KOPT-K1 (cell line): Measurements from ENCODE around the gene BTBD8.
A peak's percentile ranks its signal among the peaks of the same experiment; 100 is the strongest.
"Not testable (repeated sequence)": the region's sequence is repeated elsewhere in the genome, so short reads cannot be mapped to it uniquely, and the experiment has no call there.

ENCODE experiments used
- H3K27ac ChIP-seq: fragments of 200-600 bp; sonication (generic); 2 replicates; pipeline ENCODE4 v1.5.1; 2016; ENCODE audit warnings: antibody characterized with exemption, mild to moderate bottlenecking, low read depth, low read length; ENCODE audit not compliant: poor library complexity, severe bottlenecking
- H3K36me3 ChIP-seq: fragments of 200-600 bp; sonication (generic); 2 replicates; pipeline ENCODE4 v1.5.1; 2017; ENCODE audit warnings: antibody characterized with exemption, mild to moderate bottlenecking, low read length, moderate library complexity; ENCODE audit not compliant: insufficient read depth
- H3K9me3 ChIP-seq: fragments of 200-600 bp; sonication (generic); 2 replicates; pipeline ENCODE4 v1.5.1; 2017; ENCODE audit warnings: antibody characterized with exemption, low read length, mild to moderate bottlenecking; ENCODE audit not compliant: insufficient read depth, poor library complexity, severe bottlenecking

The BTBD8 gene

DNA sequence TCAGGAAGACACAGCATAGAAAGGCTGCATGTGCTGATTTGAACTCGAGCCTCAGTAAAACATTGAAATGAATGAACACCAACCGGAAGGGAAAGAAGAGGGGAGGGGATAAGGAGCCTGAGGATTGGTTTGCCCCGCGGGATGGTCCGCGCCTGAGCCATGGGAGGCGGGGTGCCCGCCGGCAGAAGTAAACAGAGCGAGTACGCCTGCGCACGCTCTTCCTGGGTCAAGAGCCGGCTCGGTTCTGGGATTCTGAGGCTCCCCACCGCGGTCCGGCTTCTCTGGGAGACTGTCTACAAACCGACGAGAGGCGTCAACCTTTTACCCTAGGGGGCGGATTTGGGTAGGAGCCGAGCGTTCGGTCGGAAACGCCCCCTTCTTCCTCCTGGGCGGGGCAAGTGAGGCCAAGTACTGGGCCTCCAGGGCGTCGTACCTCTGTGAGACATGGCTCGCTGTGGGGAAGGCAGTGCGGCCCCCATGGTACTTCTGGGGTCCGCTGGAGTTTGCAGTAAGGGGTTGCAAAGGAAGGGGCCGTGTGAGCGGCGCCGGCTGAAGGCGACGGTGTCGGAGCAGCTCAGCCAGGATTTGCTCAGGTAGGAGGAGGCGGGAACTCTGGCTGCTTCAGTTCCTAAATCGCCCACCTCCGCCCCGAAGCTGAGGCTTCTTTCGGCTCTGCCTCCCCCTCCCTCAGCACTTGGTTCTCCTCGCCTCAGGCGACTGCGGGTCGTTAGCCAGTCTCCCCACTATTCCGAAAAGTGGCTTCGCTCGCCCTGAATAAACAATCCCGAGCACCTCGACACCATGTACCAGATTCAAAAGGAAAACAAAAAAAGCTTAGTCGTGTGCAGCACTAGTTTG lies at the start of gene BTBD8:
Gene BTBD8 (plus strand): TSS at position 218 of the 858 bp plus-strand sequence. CDS start 227 bp downstream, at position 445.
- Histone ChIP-seq H3K9me3 (peaks cover 9% of the 10 kb centered on the region), H3K27ac (peak within 1 kb of the TSS; percentile 72), H3K36me3 (no peaks in the 10 kb centered on the region)

DNA sequence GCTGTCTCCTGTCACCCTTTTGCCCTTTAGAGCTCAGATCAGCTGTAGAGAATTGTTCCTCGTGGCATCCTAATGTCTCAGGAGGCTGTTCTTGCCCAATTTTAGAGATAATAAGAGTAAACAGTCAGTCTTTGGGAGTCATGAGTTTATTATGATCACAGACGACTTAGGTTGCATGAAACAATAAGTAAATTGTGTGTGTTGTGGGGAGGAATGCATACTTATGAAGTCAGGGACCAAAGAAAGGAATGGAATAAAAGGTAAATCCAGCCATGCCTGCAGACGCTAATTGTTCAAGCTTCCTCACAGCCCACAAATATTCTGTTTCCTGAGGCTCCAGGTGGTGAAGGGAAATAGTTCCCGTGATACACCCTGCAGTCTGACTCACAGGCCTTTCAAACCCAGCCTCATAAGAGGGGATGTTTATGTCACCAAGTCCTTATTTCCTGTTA lies 49.5 kb upstream of the BTBD8 start:
- Histone ChIP-seq H3K9me3 (peaks cover 7% of the 10 kb centered on the region), H3K27ac (peak overlapping the region; percentile 55), H3K36me3 (no peaks in the 10 kb centered on the region)

DNA sequence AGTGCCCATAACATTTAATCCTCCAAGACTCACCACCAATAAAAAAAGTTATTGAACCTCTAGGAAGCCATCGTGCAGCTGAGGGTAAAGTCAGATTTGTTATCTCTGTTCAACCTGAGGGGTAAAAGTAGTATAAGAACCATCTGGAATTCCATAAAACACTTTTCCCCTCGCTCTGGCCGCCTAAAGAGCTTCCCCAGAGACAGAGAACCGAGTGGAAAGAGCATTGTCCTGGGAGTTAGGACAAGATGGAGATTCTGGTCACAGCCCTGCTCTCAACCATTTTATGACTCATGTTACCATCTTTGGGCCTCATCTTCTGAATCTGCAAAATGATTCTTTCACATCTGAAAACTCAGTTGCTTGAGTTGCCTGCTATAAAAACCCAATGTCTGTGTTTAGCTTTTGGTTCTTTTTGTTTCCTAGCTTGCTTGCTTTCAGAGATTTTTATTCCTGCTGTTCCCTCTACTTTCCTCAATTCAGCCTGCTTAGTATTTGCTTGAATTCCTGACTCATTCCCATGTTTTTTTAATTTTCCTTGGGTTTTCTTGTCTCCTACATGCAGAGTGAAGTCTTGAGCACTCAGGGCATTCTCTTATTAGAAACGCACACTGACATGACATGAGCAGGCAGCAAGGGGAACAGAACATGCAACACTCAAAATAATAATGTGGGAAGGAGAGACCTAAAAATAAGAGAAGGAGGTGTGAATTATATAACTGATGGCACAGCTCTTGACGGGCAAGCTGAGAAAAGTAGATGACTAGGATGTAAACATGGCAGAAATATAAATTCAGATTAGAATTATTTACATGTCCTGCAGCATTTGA lies 48.6 kb upstream of the BTBD8 start:
- peaks cover 5% of the 10 kb centered on the region for H3K9me3 ChIP-seq
- H3K36me3 ChIP-seq: no peaks in the 10 kb centered on the region
- no peak overlapping the region for H3K27ac ChIP-seq

DNA sequence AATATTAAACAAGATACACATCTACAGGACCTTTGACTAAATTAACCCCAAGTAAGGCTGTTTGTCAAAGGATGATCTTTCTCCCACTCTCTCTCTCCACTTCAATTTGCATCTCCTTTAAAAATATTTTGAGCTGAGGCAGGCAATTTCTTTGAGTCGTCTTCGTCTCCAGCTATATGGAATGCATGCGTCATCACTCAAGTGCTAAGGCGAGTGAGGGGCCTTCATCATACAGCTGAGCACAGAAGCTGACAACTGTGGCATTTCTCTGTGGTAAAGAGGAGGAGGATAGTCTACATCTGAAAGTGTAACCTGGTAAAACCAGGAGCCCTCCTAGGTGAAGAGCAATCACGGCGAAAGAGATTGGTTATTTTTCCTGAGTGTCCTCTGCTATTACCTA lies 42.7 kb upstream of the BTBD8 start:
- H3K27ac ChIP-seq: no peak overlapping the region
- H3K9me3 ChIP-seq: no peaks in the 10 kb centered on the region
- no peaks in the 10 kb centered on the region for H3K36me3 ChIP-seq

DNA sequence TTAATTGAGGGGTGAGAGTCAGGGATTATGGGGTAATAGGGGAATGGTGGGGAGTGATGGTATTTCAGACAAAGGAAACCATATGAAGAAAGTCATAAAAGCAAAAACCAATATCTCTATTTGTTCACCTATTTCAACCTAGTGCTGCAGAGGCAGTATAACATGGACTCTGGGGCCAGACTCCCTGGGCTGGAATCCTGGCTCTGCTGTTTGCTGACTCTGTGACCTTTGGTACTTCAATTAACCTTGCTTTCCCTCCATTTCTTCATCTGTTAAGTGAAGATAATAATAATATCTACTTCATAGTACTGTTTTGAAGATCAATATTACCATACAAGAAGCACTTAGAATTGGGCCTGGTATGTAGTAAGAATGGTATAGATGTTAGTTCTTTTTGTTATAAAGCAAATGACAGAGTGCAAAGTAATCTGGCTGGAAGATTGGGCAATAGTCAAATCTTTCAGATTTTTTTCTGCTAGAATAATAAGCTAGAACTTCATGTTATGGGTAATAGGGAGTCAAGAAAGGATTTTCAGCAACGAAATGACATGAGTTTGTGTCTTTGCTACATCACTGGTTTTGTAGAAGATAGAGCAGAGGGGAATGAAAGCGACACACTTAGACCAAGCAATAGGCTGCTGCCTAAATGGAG lies 41.3 kb upstream of the BTBD8 start:
- Histone ChIP-seq H3K36me3 (no peaks in the 10 kb centered on the region), H3K27ac (no peak overlapping the region), H3K9me3 (no peaks in the 10 kb centered on the region)

DNA sequence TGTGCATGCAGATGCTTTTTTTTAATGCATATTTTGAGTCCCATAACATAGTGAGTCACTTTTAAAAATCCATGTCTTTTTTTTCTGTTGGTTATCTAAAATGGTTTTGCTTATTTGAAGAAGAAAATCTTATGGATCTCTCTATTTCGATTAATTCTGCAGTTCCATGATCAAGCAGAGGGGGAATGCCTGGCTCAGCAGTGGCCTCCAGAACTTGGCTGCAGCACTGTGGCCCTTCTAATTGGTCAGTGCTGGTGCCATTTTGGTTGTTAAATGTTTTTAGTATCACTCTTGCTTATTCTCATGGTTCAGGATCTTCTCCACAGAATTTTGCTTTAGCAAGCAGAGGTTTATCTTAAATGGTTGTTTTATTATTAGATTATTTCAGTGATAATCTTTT lies 39.2 kb upstream of the BTBD8 start:
- H3K36me3 ChIP-seq: no peaks in the 10 kb centered on the region
- H3K9me3 ChIP-seq: no peaks in the 10 kb centered on the region
- H3K27ac ChIP-seq: no peak overlapping the region

DNA sequence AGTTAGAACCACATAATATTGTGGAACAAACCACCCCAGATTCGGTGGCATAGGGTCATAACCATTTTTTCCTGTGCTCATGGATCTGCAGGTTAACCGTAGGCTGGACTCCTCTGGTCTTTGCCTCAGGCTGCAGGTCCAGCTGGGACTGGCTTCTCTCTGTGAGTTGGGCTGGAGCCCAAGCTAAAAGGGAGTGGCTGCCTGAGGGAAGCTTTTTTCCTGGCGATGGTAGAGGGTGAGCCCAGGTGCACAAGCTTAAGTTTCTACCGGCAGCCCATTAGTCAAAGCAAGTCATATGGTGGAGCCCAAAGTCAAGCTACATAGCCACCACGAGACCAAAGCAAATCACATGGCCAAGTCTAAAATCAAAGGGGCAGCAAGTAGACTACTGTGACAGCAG lies 36.5 kb upstream of the BTBD8 start:
- Histone ChIP-seq H3K9me3 (no peaks in the 10 kb centered on the region), H3K27ac (no peak overlapping the region), H3K36me3 (no peaks in the 10 kb centered on the region)

DNA sequence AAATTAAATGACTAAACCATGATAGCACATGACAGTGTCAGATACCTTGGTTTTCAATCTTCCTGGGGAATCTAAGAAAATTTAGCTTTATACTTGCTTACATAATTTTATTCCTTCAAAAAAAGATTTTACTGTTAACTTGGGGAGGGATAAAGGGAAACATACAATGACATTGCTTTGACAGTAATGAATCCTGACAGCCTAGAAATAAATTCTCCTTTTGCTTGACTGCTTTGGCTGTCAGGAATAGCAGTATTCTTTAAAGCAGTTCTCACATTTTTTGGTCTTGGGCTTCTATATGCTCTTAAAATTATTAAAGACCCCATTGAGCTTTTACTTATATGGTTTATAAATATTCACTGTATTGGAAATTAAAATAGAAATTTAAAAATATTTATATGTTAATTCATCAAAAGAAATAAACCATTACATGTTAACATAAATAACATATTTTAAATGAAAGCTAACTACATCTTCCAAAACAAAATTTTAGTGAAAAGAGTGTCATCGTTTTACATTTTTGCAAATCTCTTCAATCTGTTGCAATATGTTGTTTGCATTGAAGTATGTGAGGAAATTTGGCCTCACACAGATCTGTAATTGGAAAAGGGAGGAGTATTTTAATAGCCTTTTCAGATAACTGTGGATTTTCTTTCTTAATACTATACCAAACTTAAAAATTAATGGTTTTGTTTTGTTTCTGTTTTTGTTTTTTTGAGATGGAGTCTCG lies 34.2 kb upstream of the BTBD8 start:
- H3K27ac ChIP-seq: no peak overlapping the region
- H3K9me3 ChIP-seq: no peaks in the 10 kb centered on the region
- no peaks in the 10 kb centered on the region for H3K36me3 ChIP-seq

DNA sequence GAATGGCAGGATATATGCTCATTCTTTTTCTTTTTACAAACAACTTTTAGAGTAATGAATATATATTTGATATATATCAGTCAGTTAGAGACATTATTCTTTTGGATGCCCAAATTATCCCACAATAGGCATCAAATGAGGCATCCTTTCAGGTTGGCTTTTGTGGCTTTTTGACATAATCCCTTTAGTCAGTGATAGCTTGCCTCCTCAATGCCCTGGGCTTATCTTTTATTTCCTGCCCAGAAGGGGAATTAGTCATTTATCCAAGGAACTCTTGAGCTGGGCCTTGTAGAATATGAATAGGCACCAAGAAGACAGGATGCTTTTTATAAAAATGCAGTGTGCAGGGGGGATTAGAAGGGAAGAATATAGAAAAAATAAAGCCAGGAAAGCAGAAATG lies 28.2 kb upstream of the BTBD8 start:
- Histone ChIP-seq H3K9me3 (no peaks in the 10 kb centered on the region), H3K27ac (no peak overlapping the region), H3K36me3 (no peaks in the 10 kb centered on the region)

DNA sequence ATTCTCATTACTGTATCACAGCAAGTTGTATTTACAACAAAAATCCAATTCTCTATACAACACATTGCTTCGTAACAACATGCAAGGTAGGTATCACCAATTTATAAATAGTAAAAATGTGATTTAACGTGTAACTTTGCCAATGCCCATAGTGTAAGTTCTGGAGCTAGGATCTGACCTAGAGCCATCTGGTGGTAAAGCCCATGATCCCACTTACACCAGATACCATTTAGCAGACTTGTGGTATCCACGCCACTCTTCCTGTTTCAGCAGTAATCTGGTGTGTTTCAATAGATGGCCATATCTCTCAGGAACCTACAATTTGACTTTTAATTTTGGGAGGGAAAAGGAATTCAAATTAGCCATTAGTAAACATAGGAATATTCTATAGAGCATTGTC lies 15.1 kb upstream of the BTBD8 start:
- no peaks in the 10 kb centered on the region for H3K36me3 ChIP-seq
- no peaks in the 10 kb centered on the region for H3K9me3 ChIP-seq
- no peak overlapping the region for H3K27ac ChIP-seq

DNA sequence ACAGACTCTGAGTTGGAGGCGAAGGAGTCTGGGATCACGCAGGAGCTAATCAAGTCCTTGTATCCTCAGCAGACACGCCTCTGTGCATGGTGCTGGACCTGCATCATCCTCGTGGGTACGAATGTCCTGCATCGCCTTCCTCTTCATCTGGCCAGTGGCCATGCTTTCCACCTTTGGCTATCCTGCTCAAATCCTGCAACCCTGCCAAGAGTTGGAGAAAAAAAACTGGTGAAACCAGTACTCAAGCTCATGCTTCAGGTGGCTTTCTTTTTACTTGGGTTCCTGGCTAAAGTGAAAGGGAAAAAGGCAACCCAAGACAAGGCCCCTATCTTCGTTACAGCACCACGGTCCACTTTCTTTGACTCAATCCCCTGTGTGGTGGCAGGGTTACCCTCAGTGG lies 13.8 kb upstream of the BTBD8 start:
- H3K9me3 ChIP-seq: no peaks in the 10 kb centered on the region
- no peaks in the 10 kb centered on the region for H3K36me3 ChIP-seq
- H3K27ac ChIP-seq: no peak overlapping the region

DNA sequence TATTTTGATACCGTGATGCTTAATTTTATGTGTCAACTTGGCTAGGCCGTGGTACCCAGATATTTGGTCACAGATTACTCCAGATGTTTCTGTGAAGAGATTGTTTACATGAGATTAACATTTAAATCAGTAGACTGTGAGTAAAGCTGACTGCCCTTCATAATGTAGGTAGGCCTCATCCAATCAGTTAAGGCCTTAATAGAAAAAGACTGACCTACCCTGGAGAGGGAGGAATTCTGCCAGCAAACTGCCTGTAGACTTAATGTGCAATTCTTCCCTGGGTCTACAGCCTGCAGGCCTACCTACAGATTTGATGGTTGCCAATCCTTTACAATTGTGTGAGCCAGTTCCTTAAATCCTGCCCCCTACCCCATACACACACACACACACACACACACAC lies 9.3 kb upstream of the BTBD8 start:
- Histone ChIP-seq H3K36me3 (no peaks in the 10 kb centered on the region), H3K27ac (no peak overlapping the region), H3K9me3 (no peaks in the 10 kb centered on the region)

DNA sequence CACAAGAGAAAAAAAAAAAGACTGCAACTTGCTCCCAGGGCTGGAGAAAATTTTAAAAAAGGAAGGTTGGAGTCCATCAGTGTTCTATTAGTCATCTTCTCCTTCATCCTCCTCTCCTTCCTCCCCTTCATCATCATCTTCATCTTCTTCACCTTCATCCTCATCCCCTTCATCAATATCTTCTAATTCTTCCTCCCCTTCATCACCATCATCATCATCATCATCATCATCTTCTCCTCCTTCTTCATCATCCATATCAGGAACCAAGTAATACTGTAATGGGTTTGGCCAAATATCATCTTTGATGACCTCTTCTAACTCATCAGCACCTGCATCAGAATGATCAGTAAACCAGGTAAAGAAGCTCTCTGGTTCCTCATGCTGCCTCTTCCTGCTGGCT lies 5.7 kb upstream of the BTBD8 start:
- not testable (repeated sequence) for H3K9me3 ChIP-seq, H3K27ac ChIP-seq, H3K36me3 ChIP-seq

DNA sequence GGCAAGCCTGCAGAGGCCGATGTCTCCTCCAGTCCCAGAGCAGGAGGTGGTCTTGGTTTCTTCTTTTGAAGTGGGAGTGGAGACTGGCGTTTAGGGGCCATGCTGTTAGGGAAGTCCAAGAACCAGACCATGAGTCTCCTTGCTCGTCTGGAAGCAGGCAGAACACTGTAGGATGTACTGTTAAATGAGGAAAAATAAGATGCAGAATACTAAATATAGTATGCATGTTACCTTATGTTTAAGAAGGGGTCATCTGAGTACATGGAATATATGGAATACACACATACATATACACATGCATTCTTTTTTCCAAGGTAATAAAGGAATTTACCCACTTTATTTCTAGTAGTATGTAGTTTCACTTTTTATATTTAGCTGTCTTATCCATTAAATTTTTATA lies 4.8 kb upstream of the BTBD8 start, which contains the start of gene SETSIP:
Gene SETSIP (minus strand): TSS at position 101 of the 400 bp plus-strand sequence. CDS start 0 bp downstream, at position 101.
- Histone ChIP-seq H3K9me3 (no peaks in the 10 kb centered on the region), H3K36me3 (no peaks in the 10 kb centered on the region), H3K27ac (no peak within 1 kb of the TSS)
